ENCODE measurements around the gene EVC. TPM values are rescaled to one million over a fixed set of nuclear protein-coding genes. Genes with fewer than 3 reads are reported as not detected.

The EVC gene
- total RNA-seq, 2 donors from 2014 or later, result 10.0 to 11.3 TPM

GRCh38 chr4:5752376-5753184 is 41.6 kb downstream of the EVC start:
- intact Hi-C loops (cut with DNase I), result no loop called here
- DNase-seq, result no peak
- ATAC-seq, result peak in 1 of 2 donors; percentile 25

DNA sequence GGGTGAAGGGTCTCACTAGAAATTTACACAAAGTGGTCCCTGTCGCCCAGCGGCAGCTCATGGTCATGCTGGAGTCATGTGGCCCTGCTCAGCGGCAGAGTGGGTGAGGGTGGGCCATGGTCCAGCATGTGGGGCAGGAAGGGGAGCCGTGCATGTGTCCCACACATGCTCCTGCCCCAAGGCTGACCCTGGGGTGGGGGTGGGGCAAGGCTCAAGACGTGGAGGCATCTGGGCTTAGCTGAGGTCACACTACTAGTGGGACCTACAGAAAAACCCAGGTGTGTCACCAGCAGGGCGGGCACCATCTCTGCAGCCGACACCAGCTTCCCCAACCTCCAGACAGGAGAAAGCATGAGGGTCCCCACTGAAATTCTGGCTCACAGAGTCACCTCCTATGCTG is 42.4 kb downstream of the EVC start:
- no peak for DNase-seq
- ATAC-seq, result no peak
- intact Hi-C loops (cut with DNase I), result no loop called here

GRCh38 chr4:5753766-5754528 is 42.9 kb downstream of the EVC start:
- intact Hi-C loops (cut with DNase I), result no loop called here
- no peak for ATAC-seq

GRCh38 chr4:5754529-5754881 is 43.5 kb downstream of the EVC start:
- no peak for DNase-seq

More at GRCh38 chr4:5753766-5754528, 42.9 kb downstream of the EVC start:
- no peak for DNase-seq

GRCh38 chr4:5755161-5755560 is 44.2 kb downstream of the EVC start:
- DNase-seq (no peak), ATAC-seq (no peak)
- intact Hi-C loops (cut with DNase I), result no loop called here

More at GRCh38 chr4:5754529-5754881, 43.5 kb downstream of the EVC start:
- intact Hi-C loops (cut with DNase I), result no loop called here
- no peak for ATAC-seq

- intact Hi-C loops (cut with DNase I), result no loop called here
- no peak for DNase-seq
- ATAC-seq, result no peak
Observed at GRCh38 chr4:5755679-5756078, 44.7 kb downstream of the EVC start.

- ATAC-seq, result no peak
- no peak for DNase-seq
Observed at GRCh38 chr4:5756271-5756670, 45.3 kb downstream of the EVC start.

GRCh38 chr4:5757091-5757490 is 46.1 kb downstream of the EVC start:
- DNase-seq (no peak), ATAC-seq (no peak)
- intact Hi-C loops (cut with DNase I), result no loop called here

More at GRCh38 chr4:5756271-5756670, 45.3 kb downstream of the EVC start:
- intact Hi-C loops (cut with DNase I), result no loop called here

GRCh38 chr4:5757536-5757935 is 46.5 kb downstream of the EVC start:
- DNase-seq (no peak), ATAC-seq (no peak)
- intact Hi-C loops (cut with DNase I), result no loop called here

- no peak for ATAC-seq
- intact Hi-C loops (cut with DNase I), result no loop called here
- DNase-seq, result no peak
Observed at GRCh38 chr4:5757954-5758353, 47.0 kb downstream of the EVC start.

GRCh38 chr4:5758741-5759140 is 47.7 kb downstream of the EVC start:
- ATAC-seq, result peak; percentile 23 to 95
- intact Hi-C loops (cut with DNase I), result no loop called here
- no peak for DNase-seq

DNA sequence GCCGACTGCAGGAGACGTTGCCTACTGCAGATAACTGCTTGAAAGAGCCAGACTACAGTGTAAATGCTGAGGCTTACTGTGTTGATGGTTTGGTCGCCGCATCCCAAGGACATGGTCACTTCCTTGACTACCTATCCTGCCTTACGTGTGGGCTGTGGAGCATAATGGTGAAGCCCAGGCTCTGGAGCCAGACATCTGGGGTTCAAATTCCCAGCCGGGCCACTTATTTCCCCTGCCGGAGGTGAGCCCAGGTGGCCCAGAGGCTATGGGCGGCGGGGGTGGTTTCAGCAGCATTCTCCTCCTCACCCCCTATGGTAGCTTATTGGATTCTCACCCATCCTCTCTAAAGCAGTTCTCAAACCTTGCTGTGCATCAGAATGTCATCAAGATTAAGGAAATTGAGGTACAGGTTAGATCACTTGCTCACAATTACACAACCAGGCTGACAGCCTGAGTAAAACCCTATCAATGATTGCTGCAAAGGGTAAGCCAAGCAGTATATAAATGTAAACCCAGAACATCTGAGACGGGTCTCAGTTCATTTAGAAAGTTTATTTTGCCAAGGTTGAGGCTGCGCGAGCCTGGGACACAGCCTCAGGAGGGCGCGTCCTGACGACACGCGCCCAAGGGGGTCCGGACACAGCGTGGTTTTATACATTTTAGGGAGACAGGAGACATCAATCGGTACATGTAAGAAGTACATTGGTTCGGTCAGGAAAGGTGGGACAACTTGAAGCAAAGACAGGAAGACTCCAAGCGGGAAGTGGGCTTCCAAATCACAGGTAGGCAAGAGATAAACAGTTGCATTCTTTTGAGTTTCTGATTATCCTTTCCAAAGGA is 48.5 kb downstream of the EVC start:
- DNase-seq (no peak), ATAC-seq (no peak)
- intact Hi-C loops (cut with DNase I), result no loop called here

DNA sequence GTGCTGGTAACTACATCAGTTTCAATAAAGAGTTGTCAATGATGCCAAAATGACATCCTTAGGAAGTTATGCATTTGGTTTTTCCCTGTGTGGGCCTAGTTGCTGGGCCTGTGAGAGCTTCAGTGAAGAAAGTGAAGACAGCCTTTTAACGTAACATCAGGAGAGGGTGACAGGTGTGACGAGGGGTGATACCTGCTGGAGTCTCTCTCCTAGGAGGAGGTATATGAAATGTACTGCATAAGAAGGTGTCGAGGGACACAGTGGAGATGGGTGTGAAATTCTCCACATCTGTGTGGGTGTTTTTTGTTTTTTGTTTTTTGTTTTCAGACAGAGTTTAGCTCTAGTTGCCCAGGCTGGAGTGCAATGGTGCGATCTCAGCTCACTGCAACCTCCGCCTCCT is 49.2 kb downstream of the EVC start:
- intact Hi-C loops (cut with DNase I), result no loop called here
- ATAC-seq (no peak), DNase-seq (no peak)

DNA sequence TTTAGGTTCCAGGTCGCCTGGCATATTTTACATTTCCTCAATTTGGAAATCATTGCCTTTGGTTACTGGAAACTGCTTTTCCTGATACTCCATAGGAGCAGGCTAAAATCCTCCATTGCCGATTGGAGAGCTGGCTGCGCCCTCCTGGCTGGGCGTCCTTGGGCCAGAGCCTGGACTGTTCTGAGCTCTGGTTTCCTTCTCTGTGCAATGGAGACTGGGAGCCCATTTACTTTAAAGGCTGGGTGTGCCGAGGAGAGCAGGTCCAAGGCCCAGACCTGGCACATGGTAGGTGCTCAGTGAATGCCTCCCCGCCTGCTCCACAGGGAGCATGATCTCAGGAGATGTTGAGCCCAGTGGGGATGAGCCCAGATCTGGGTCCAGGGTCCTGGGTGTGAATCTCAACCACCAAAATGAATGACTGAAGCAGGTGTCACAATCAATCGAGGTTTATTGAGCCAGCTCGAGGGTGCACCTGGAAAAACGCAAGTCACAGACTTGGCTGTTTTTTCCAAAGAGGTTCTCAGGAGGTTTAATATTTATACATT is 50.0 kb downstream of the EVC start:
- ATAC-seq (no peak), DNase-seq (no peak)
- intact Hi-C loops (cut with DNase I), result no loop called here

DNA sequence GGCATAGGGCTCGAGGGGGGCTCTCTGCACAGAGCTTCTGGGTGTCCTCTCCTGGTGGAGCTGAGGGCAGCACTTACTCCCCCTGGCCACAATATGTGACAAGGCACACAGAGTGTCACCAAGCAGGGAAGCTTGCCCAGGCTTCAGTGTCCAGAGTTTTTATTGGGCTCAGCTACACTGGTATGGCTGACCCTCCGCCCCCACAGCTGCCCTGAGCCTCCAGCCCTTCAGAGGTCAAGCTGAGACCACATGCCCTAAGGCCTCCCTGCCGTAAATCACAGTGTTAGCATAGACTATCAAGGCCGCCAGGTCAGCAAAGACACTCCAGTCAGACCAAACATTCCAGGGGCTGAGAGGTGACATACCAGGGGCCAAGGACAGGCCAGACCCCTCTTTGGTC is 59.0 kb downstream of the EVC start:
- intact Hi-C loops (cut with DNase I), result no loop called here
- ATAC-seq, result no peak
- no peak for DNase-seq

GRCh38 chr4:5772528-5773270 is 61.7 kb downstream of the EVC start:
- DNase-seq (no peak), ATAC-seq (no peak)
- intact Hi-C loops (cut with DNase I), result no loop called here

- ATAC-seq (no peak), DNase-seq (no peak)
- intact Hi-C loops (cut with DNase I), result no loop called here
Observed at GRCh38 chr4:5773271-5773555, 62.2 kb downstream of the EVC start.

DNA sequence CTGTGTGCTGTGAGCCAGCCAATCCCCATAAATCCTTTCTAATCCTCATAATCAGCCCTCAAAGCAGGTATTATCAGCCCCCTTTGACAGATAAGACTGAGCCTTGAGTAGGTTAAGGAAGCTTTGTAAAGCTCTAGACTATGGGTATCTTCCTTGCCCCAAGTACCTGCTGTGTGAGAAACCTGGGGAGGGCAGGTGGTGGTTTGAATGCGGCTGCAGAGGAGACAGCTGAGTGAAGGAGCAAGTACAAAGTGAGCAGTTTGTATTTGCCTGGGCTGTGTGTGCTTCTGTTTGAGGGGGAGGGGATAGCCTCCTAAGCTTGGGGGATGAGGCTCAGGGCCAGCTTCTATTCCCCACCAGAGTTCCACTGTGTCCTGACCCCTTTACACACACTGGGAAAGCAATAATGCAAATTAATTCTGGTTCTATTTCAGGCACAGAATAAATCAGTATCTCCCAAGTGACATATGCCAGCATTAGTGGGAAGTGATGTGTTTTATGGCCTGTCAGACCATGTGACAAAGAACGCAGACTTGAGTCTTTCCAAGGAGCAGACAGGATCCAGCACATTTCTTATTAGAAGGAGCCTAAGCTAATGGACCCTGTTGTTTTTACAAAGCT is 63.5 kb downstream of the EVC start:
- DNase-seq, result no peak
- intact Hi-C loops (cut with DNase I), result no loop called here
- ATAC-seq, result no peak

DNA sequence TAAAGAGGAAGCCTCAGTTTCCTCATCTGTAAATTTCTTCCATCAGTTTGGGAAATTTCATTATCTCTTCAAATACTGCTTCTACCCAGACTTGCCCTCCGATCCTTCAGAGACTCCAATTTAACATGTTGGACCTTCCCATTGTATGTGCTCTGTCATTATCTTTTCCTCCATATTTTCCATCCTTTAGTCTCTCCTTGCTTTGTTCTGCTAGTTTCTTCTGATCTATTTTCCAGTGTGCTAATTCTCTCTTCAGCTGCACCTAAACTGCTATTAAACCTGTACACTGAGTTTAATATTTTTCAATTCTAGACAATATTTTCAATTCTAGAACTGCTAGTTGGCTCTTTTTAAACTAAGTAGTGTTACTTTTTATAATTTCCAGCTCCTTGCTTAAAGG is 65.5 kb downstream of the EVC start:
- intact Hi-C loops (cut with DNase I), result no loop called here
- no peak for ATAC-seq
- DNase-seq, result no peak

Measured in left cardiac atrium (tissue), 4 donors.